HepG2 (cell line): Measurements from ENCODE around the gene PPIL3. TPM values are rescaled to one million over a fixed set of nuclear protein-coding genes. Genes with fewer than 3 reads are reported as not detected.

Experiments
- ISX ChIP-seq: sonication (generic); formaldehyde crosslinking; conservative IDR thresholded peaks from 2 replicates; pipeline ENCODE4 v1.5.0; 2020; ENCODE audit warnings: missing genetic modification reagents
- RFX3 ChIP-seq: IDR thresholded peaks from 2 replicates; pipeline ENCODE4 v1.6.1; 2016; ENCODE audit warnings: missing biosample characterization, missing genetic modification reagents
- RXRB ChIP-seq: IDR thresholded peaks from 2 replicates; pipeline ENCODE4 v1.6.1; 2016; ENCODE audit warnings: borderline replicate concordance, missing genetic modification reagents, missing compliant biosample characterization
- SOX5 ChIP-seq: IDR thresholded peaks from 2 replicates; pipeline ENCODE4 v1.6.1; 2016; ENCODE audit warnings: borderline replicate concordance
- TARDBP ChIP-seq: sonication (generic); formaldehyde crosslinking; IDR thresholded peaks from 2 replicates; pipeline ENCODE4 v1.8.0; 2022; ENCODE audit warnings: mild to moderate bottlenecking, missing genetic modification reagents
- YEATS2 ChIP-seq: sonication (generic); formaldehyde crosslinking; IDR thresholded peaks from 2 replicates; pipeline ENCODE4 v1.4.0; 2020; ENCODE audit warnings: missing genetic modification reagents, borderline replicate concordance
- ZNF343 ChIP-seq: sonication (generic); formaldehyde crosslinking; IDR thresholded peaks from 2 replicates; pipeline ENCODE4 v1.4.0; 2020; ENCODE audit warnings: mild to moderate bottlenecking, missing genetic modification reagents
- ZNF558 ChIP-seq: sonication (generic); formaldehyde crosslinking; IDR thresholded peaks from 2 replicates; pipeline ENCODE4 v1.9.0; 2022; ENCODE audit warnings: mild to moderate bottlenecking, missing genetic modification reagents, borderline replicate concordance
- ZNF567 ChIP-seq: sonication (generic); formaldehyde crosslinking; IDR thresholded peaks from 2 replicates; pipeline ENCODE4 v1.8.1; 2023; ENCODE audit warnings: mild to moderate bottlenecking, missing genetic modification reagents, borderline replicate concordance
- ZNF672 ChIP-seq: sonication (generic); formaldehyde crosslinking; IDR thresholded peaks from 2 replicates; pipeline ENCODE4 v1.8.1; 2022; ENCODE audit warnings: missing genetic modification reagents
- polyA plus RNA-seq, 8 experiments: library from polyadenylated mRNA; depleted of rRNA in 3 of 8; stranded (reverse) in 7 of 8; unstranded in 1 of 8; fragments of >200 nt; fragmentation: Illumina TruSeq in 4 of 8; extraction: Trizol in 4 of 8; gene quantifications; 2 replicates each; pipeline versions ENCODE4 v1.2.1 to v1.2.3, GENCODE V29; 2011 to 2016; ENCODE audit warnings: low read depth in 4 of 8, missing spikeins in 1 of 8, mixed read lengths in 1 of 8; ENCODE audit not compliant: insufficient read depth in 1 of 8
- total RNA-seq, 5 experiments: library from RNA; depleted of rRNA; stranded (reverse); fragments of >200 nt; fragmentation: Illumina TruSeq; extraction: Trizol; gene quantifications; 2 replicates each; pipeline ENCODE4 v1.2.3, GENCODE V29; 2016; ENCODE audit warnings: low read depth in 1 of 5
- TF ChIP-seq, protein P1 (sequence below): sonication (generic); formaldehyde crosslinking; IDR thresholded peaks from 2 replicates; pipeline ENCODE4 v1.5.1; 2020; ENCODE audit warnings: missing genetic modification reagents, mild to moderate bottlenecking, borderline replicate concordance
- TF ChIP-seq, protein P2 (sequence below): sonication (generic); formaldehyde crosslinking; IDR thresholded peaks from 2 replicates; pipeline ENCODE4 v1.5.1; 2020; ENCODE audit warnings: mild to moderate bottlenecking, missing genetic modification reagents
- TF ChIP-seq, protein P3 (sequence below): sonication (generic); formaldehyde crosslinking; IDR thresholded peaks from 2 replicates; pipeline ENCODE4 v1.8.0; 2022; ENCODE audit warnings: mild to moderate bottlenecking, missing genetic modification reagents, borderline replicate concordance
- TF ChIP-seq, protein P4 (sequence below): IDR thresholded peaks from 2 replicates; pipeline ENCODE4 v1.6.1; 2016; ENCODE audit warnings: missing genetic modification reagents, missing compliant biosample characterization
- TF ChIP-seq, protein P5 (sequence below): sonication (generic); formaldehyde crosslinking; IDR thresholded peaks from 2 replicates; pipeline ENCODE4 v1.5.0; 2020; ENCODE audit warnings: missing genetic modification reagents, mild to moderate bottlenecking, borderline replicate concordance

Gene PPIL3
- total and polyA plus RNA-seq, 2 of the 13 experiments (the other 11 are each of a cell fraction or from before 2014, with no cell fraction given) = 98.7 to 107 TPM

DNA sequence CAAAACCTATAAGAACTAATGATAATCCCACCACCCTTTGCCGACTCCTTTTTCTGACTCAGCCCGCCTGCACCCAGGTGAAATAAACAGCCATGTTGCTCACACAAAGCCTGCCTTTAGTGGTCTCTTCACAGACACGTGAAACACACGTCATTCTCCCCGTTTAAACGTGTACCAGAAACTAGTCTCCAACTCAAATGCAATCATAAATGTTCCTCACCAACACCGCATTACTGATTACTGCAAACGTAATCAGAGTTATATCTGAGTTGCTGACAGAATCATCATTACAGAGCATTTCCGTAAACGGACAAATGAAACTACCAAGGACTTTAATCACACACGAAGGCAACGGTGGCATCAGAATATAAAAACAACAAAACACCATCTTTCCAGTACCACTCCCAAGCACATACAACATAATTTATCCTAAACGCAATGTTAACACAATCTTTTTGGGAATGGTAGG, 26.3 kb downstream of the PPIL3 start (continued):
- TF ChIP-seq, protein P1, sequence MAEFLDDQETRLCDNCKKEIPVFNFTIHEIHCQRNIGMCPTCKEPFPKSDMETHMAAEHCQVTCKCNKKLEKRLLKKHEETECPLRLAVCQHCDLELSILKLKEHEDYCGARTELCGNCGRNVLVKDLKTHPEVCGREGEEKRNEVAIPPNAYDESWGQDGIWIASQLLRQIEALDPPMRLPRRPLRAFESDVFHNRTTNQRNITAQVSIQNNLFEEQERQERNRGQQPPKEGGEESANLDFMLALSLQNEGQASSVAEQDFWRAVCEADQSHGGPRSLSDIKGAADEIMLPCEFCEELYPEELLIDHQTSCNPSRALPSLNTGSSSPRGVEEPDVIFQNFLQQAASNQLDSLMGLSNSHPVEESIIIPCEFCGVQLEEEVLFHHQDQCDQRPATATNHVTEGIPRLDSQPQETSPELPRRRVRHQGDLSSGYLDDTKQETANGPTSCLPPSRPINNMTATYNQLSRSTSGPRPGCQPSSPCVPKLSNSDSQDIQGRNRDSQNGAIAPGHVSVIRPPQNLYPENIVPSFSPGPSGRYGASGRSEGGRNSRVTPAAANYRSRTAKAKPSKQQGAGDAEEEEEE (CRISPR knock-in tag) = no peak
- TF ChIP-seq, protein P2, sequence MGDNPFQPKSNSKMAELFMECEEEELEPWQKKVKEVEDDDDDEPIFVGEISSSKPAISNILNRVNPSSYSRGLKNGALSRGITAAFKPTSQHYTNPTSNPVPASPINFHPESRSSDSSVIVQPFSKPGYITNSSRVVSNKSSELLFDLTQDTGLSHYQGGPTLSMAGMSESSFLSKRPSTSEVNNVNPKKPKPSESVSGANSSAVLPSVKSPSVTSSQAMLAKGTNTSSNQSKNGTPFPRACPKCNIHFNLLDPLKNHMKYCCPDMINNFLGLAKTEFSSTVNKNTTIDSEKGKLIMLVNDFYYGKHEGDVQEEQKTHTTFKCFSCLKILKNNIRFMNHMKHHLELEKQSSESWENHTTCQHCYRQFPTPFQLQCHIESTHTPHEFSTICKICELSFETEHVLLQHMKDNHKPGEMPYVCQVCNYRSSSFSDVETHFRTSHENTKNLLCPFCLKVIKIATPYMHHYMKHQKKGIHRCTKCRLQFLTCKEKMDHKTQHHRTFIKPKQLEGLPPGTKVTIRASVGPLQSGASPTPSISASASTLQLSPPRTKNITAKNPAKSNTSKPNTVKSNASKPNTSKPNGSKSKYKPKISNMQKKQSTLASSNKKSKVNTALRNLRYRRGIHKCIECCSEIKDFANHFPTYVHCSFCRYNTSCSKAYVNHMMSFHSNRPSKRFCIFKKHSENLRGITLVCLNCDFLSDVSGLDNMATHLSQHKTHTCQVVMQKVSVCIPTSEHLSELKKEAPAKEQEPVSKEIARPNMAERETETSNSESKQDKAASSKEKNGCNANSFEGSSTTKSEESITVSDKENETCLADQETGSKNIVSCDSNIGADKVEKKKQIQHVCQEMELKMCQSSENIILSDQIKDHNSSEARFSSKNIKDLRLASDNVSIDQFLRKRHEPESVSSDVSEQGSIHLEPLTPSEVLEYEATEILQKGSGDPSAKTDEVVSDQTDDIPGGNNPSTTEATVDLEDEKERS (CRISPR knock-in tag) = no peak
- no peak for TF ChIP-seq RXRB (CRISPR knock-in tag)
- no peak; the same call in 1 of the 2 replicates for TF ChIP-seq ZNF558 (CRISPR knock-in tag)
- TF ChIP-seq TARDBP = 0 out of 2 replicates have a peak, but pooled peaks have one; percentile 18
- TF ChIP-seq, protein P3, sequence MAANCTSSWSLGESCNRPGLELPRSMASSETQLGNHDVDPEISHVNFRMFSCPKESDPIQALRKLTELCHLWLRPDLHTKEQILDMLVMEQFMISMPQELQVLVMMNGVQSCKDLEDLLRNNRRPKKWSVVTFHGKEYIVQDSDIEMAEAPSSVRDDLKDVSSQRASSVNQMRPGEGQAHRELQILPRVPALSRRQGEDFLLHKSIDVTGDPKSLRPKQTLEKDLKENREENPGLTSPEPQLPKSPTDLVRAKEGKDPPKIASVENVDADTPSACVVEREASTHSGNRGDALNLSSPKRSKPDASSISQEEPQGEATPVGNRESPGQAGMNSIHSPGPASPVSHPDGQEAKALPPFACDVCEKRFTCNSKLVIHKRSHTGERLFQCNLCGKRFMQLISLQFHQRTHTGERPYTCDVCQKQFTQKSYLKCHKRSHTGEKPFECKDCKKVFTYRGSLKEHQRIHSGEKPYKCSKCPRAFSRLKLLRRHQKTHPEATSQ (CRISPR knock-in tag) = 0 out of 2 replicates have a peak, but pooled peaks have one; percentile 30
- no peak for TF ChIP-seq RFX3
- no peak for TF ChIP-seq ZNF567 (CRISPR knock-in tag)
- TF ChIP-seq, protein P4, sequence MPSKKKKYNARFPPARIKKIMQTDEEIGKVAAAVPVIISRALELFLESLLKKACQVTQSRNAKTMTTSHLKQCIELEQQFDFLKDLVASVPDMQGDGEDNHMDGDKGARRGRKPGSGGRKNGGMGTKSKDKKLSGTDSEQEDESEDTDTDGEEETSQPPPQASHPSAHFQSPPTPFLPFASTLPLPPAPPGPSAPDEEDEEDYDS (CRISPR knock-in tag) = peak; percentile 76
- no peak for TF ChIP-seq YEATS2 (CRISPR knock-in tag)
- TF ChIP-seq SOX5 (CRISPR knock-in tag) = 0 out of 2 replicates have a peak, but pooled peaks have one; percentile 8
- no peak for TF ChIP-seq ZNF343 (CRISPR knock-in tag)
- TF ChIP-seq ZNF672 (CRISPR knock-in tag) = no peak
- no peak for TF ChIP-seq ISX (CRISPR knock-in tag)
- TF ChIP-seq, protein P5, sequence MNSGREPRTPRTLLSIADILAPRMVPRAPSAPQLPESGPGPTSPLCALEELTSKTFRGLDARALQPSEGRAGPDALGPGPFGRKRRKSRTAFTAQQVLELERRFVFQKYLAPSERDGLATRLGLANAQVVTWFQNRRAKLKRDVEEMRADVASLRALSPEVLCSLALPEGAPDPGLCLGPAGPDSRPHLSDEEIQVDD (CRISPR knock-in tag) = no peak
